NCI-H446 (cell line): Measurements from ENCODE around the gene HSD17B14.
A peak's percentile ranks its signal among the peaks of the same experiment; 100 is the strongest.
"Not testable (repeated sequence)": the region's sequence is repeated elsewhere in the genome, so short reads cannot be mapped to it uniquely, and the experiment has no call there.

Source experiments
- DNase-seq, 2 experiments: peaks; one replicate each; lab custom pipeline; 2025; lab: John Stamatoyannopoulos, UW

HSD17B14 gene

GRCh38 chr19:48867746-48868113 lies 31.4 kb upstream of the HSD17B14 start:
- DNase-seq: no peak

- no peak for DNase-seq
Observed at GRCh38 chr19:48867123-48867745, 30.9 kb upstream of the HSD17B14 start.

- DNase-seq: no peak
Observed at GRCh38 chr19:48866692-48867091, 30.4 kb upstream of the HSD17B14 start.

DNA sequence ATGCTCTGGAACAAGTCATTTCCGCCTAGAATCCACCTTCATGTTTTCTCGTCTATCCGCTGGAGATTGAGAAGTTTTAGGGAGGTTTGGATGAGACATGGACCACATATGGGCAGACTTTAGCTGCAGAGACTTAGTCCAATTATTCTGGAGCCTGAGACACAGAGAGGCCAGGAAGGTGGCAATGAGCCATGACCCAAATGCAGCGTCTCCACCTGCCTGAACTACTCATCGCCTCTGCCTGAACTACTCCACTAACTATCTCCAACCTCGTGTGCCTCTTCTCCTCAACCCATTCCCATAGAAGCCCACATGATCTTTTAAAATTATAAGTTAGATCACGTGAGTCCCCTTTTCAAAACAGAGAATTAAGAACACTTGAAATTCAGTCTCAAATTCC lies 26.5 kb upstream of the HSD17B14 start:
- DNase-seq: no peak

DNA sequence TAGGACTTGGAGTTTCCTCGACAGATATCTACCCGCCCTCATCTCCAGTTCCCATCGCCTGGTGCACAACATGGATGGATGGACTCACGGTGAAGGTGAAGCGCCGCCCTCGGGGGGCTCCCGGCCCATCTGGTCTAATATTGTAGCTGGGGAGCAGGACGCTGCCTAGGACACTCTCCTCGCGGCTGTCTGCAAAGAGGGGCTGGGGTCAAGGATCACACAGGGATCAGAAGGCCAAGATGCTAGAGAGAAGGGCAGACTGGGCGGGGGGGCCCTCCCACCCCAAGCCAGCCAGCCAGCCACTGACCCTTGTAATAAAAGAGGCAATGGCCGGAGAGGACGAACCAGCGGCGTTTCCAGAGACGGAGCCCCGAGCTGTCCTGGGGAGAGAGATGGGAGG lies 25.0 kb upstream of the HSD17B14 start:
- no peak for DNase-seq

GRCh38 chr19:48859711-48860572 lies 23.7 kb upstream of the HSD17B14 start:
- DNase-seq: no peak

DNA sequence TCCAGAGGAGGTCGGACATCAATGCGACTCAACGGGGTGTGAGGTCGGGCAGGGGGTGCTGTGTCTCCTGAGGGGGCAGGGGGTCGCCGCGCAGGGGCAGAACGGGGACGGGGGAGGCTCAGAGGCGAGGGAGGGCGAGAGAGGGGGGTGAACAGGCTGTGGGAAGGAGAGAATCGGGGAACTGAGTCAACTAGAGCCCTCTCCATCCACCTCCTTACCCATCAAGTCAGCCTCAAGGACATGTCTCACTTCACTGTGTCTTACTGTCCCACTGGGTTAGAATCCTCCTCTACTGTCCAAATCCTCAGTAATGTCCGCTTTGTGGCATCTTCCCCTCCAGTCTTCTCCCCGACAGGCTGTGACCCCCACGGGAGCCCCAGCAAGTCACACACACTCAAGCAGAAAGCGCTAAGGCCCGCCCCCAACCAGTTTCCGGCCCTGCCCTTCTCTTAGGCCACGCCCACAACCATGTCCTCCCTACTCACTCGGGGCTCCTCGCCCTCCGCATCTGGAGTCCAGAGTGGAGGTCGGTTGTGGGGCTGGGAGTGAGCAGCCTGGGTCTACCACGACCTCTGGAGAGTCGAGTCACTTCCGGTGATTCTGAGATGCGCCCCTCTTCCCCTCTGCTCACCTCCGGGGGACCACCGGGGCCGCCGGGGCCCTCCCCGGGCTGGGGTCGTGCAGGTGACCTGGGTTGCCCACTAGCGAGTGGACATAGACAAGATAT lies 22.9 kb upstream of the HSD17B14 start:
- no peak for DNase-seq

DNA sequence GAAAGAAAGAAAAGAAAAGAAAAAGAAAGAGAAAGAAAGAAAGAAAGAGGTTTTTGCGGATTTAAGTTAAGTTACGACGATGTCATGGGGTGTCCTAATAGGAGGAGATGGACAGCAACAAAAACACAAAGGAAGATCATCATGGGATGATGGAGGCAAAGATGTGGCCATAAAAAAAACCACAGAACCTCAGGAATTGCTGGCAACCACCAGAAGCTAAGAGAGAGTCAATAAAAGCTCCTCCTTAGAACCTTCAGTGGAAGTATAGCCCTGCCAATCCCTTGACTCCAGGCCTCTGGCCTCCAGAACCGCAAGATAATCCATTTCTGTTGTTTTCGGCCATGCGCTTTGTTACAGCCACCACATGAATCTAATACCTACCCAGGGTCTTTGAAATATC lies 20.6 kb upstream of the HSD17B14 start:
- no peak for DNase-seq

DNA sequence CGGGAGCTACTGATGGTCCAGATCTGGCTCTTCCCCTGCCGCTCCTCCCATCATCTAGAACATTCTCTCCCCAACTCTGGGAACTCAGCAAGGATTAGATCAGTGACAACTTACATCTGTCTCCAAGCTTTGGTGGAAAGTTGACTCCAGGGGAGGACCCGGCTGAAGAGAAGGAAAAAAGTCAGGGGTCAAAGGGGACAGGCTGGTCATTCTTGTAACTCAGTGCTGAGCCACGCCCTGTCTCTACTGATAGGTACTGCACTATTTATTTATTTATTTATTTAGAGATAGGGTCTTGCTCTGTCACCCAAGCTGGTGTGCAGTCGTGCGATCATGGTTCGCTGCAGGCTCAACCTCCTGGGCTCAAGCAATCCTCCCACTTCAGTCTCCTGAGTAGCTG lies 17.8 kb upstream of the HSD17B14 start:
- DNase-seq: no peak

DNA sequence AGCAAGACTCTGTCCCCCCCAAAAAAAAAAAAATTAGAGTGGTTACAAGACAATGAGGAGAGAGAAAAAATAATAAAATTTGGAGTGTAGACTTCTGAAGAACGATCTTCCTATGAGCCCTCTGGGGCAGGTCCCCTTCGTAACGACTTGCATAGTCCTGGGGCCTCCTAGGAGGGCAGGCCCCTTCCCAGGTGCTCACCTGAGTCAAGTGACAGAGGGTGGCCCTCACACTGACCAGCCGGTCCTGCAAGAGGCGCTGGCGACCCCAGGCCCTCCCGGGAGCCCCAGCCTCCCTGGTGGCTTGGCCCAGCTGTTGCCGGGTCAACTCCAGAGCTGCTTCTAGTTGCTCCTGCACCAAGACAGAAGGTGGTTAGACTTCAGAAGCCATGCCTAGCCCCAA lies 17.2 kb upstream of the HSD17B14 start:
- no peak for DNase-seq

DNA sequence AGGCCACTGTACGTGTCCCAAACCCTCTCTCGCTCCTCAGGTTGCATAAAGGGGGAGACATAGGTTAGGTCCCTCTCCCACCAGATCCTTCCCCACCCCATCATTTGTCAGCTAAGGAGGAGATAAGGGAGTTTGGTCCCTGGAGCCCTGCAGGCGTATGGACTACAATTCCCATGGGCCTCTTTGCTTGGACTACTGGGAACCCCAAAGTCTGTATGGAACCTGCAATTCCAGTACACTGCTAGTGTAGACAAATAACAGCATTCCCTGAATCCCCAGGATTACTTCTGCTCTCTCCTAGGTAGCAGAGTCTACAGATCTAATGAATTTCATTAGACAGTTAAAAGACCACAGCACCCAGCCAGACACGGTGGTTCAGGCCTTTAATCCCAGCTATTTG lies 16.0 kb upstream of the HSD17B14 start:
- DNase-seq: no peak

DNA sequence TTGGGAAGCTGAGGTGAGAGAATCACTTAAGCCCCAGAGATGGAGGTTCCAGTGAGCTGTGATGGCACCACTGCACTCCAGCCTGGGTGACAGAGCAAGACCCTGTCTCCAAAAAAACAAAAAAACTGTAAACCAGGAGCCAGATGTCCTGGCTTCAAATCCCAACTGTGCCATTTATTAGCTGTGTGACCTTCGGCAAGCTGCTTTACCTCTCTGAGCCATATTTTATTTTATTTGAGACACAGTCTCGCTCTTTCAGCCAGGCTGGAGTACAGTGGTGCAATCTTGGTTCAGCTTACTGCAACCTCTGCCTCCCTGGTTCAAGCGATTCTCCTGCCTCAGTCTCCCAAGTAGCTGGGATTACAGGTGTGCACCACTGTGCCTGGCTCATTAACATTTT lies 10.4 kb upstream of the HSD17B14 start:
- DNase-seq: not testable (repeated sequence)

GRCh38 chr19:48845384-48845783 lies 9.1 kb upstream of the HSD17B14 start:
- no peak for DNase-seq

GRCh38 chr19:48844472-48844871 lies 8.2 kb upstream of the HSD17B14 start:
- DNase-seq: peak in 1 of 2 experiments; percentile 54

DNA sequence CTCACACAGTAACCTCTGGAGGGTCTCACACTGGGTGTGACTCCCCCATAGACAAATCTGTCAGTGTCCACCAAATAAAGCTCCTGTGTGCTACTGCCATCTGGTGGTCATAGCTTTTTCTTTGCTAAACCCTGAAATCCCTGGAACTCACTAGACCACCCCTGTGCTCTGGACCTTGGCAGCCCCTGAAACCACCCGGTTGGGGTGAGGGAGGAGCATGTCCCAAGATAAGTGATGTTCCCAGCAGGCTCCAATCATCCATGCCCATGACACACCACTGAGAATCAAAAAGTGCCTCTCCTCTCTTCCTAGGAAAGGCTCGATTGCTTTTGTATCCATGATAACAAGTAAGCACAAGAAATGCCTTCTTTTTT lies 6.5 kb upstream of the HSD17B14 start:
- DNase-seq: peak; percentile 52 to 70

- DNase-seq: no peak
Observed at GRCh38 chr19:48841571-48841970, 5.3 kb upstream of the HSD17B14 start.

DNA sequence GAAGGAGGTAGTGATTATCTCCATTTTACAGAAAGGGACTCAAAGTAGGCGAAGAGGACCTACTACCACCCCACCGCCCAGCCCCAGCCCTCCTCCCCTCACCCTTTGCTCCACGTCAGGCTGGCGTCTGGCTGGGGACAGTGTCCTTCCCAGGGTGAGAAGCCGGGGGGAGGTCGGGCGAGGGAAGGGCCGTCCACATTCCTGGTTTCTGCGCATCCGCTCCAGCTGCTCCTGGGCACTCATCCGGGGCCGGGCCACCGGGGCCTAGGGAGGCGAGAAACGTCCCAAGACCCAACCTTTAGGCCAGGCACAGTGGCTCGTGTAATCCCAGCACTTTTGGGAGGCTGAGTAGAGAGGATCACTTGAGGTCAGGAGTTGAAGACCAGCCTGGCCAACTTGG lies 4.8 kb upstream of the HSD17B14 start:
- DNase-seq: no peak

DNA sequence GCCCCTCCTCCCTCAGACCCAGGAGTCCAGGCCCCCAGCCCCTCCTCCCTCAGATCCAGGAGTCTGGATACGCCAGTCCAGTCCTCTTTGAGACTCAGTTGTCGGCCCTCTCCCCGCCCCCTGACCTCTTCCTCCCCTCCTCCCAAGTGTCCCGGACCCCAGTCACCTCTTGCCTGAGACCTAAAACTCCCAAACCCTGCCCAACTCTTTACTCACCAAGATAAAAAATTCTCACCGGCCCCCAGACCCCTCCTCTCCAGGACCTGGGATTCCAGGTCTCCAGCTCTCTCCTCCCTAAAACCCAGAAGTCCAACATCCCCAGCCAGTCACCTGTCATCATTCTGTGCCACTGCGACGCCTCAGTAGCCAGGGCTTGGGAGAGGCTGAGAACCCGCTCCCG lies 1.4 kb upstream of the HSD17B14 start:
- DNase-seq: no peak

GRCh38 chr19:48837051-48837524 lies 797 bp upstream of the HSD17B14 start:
- DNase-seq: peak; percentile 90 to 97

DNA sequence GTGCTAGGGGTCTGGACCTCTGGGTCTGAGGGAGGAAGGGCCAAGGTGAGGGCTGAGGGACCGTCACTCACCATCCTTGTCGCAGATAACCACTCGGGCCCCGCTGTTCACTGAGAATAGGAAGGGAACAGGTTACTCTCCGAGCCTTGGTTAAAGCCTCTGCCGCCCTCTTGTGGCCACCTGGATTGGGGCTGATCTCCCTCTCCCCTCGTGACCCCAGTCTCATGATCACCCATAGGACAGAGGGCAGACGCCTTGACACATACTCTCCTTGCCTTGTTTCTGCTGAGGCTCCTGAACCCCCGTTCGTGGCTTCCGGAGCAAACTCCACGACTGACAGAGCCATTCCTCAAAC lies 580 bp downstream of the HSD17B14 start:
- peak; percentile 87 to 89 for DNase-seq

- DNase-seq: no peak
Observed at GRCh38 chr19:48833977-48834376, 2.3 kb downstream of the HSD17B14 start.

DNA sequence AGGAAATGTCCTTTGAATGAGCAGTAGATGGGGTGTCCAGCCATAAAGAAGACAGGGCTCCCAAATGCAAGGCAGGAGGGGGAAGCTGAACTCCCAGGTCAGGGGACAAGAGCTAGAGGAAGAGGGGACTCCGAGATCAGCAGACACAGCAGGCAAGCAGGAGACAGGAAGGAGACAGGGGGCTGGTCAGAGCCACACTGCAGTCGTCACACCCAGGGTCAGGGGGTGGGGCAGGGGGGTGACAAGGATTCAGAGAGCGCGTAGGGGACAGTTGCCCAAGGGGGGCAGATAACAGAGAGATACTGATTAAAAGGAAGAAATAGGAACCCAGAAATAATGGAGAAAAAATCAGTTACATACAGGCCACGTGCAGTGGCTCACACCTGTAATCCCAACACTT lies 3.2 kb downstream of the HSD17B14 start:
- no peak for DNase-seq

GRCh38 chr19:48830965-48831364 lies 5.3 kb downstream of the HSD17B14 start:
- no peak for DNase-seq
